Activated CD4-positive, alpha-beta memory T cell treated with anti-CD3 and anti-CD28 coated beads, Interleukin-2, amount 10 ng/mL, durations not matched to agents 7 days and 5 days (primary cell): ENCODE results near the gene APOM. TPM values are rescaled to one million over a fixed set of nuclear protein-coding genes. Genes with fewer than 3 reads are reported as not detected.

Source experiments
- CTCF ChIA-PET: fragments of 350-600 bp; sonication (Branson Sonifier 250); formaldehyde crosslinking; loops from one replicate; lab custom pipeline; 2021; ENCODE audit warnings: antibody characterized with exemption, inconsistent platforms; lab: Charles Lee
- POLR2A ChIA-PET: fragments of 350-600 bp; sonication (Branson Sonifier 250); formaldehyde crosslinking; loops from one replicate; lab custom pipeline; 2021; ENCODE audit warnings: antibody characterized with exemption; lab: Charles Lee
- DNase-seq: peaks from one replicate; pipeline ENCODE4 v3.0.0-alpha.2; 2020
- H3K27ac Mint-ChIP-seq: one replicate; pipeline ENCODE4 v1.8.0; 2021; ENCODE audit warnings: mild to moderate bottlenecking, mixed read lengths
- H3K27me3 Mint-ChIP-seq: one replicate; pipeline ENCODE4 v1.8.0; 2021; ENCODE audit warnings: mixed read lengths
- H3K36me3 Mint-ChIP-seq: one replicate; pipeline ENCODE4 v1.8.0; 2021; ENCODE audit warnings: low read depth, mixed read lengths
- H3K4me1 Mint-ChIP-seq: one replicate; pipeline ENCODE4 v1.8.0; 2021; ENCODE audit warnings: mixed read lengths
- H3K4me3 Mint-ChIP-seq: one replicate; pipeline ENCODE4 v1.8.0; 2021; ENCODE audit warnings: mild to moderate bottlenecking, mixed read lengths
- H3K9me3 Mint-ChIP-seq: one replicate; pipeline ENCODE4 v1.8.0; 2021; ENCODE audit warnings: mixed read lengths
- total RNA-seq, 2 experiments: library from RNA; stranded (reverse); gene quantifications; one replicate each; pipeline ENCODE4 v1.2.3, GENCODE V29; 2021

APOM gene
- total RNA-seq, 2 experiments from 2014 or later: 2.9 to 3.6 TPM

GRCh38 chr6:31691078-31691463 lies 35.4 kb downstream of the APOM start:
- ChIA-PET POLR2A (interaction anchor here (1.2 to 4.1 kb wide), 4 partner anchors 10 to 49 kb away, joined by 3 to 15 read pairs (median 4); partner anchors contain the start of genes ABHD16A, LY6G5C and MSH5), CTCF (interaction anchor here (0.7 to 1.6 kb wide), 2 partner anchors 10 to 46 kb away, joined by 4 to 7 read pairs; partner anchors contain the start of gene LY6G5C)
- no peak overlapping the region for H3K4me3 Mint-ChIP-seq
- H3K4me1 Mint-ChIP-seq: peaks cover 3% of the 10 kb centered on the region
- H3K27ac Mint-ChIP-seq: no peak overlapping the region
- no peak for DNase-seq
- no peaks in the 10 kb centered on the region for H3K9me3 Mint-ChIP-seq
- H3K36me3 Mint-ChIP-seq: peaks cover 50% of the 10 kb centered on the region
- H3K27me3 Mint-ChIP-seq: no peaks in the 10 kb centered on the region

GRCh38 chr6:31691564-31692108 lies 35.9 kb downstream of the APOM start:
- DNase-seq: no peak
- no peaks in the 10 kb centered on the region for H3K27me3 Mint-ChIP-seq
- H3K4me1 Mint-ChIP-seq: peaks cover 3% of the 10 kb centered on the region
- no peak overlapping the region for H3K27ac Mint-ChIP-seq
- CTCF ChIA-PET: no interaction called here
- no peak overlapping the region for H3K4me3 Mint-ChIP-seq
- H3K9me3 Mint-ChIP-seq: no peaks in the 10 kb centered on the region
- POLR2A ChIA-PET: interaction anchor here (1.1 to 4.1 kb wide), 5 partner anchors 10 to 87 kb away, joined by 3 to 15 read pairs (median 4); partner anchors contain the start of genes ABHD16A and MSH5
- H3K36me3 Mint-ChIP-seq: peaks cover 49% of the 10 kb centered on the region

- H3K4me3 Mint-ChIP-seq: no peak overlapping the region
- DNase-seq: no peak
- no peak overlapping the region for H3K27ac Mint-ChIP-seq
- H3K4me1 Mint-ChIP-seq: peaks cover 7% of the 10 kb centered on the region
- H3K36me3 Mint-ChIP-seq: peaks cover 55% of the 10 kb centered on the region
- H3K27me3 Mint-ChIP-seq: no peaks in the 10 kb centered on the region
- ChIA-PET CTCF (no interaction called here), POLR2A (interaction anchor here (1.1 to 4.1 kb wide), 4 partner anchors 10 to 86 kb away, joined by 3 to 15 read pairs (median 4); partner anchors contain the start of genes ABHD16A and MSH5)
- no peaks in the 10 kb centered on the region for H3K9me3 Mint-ChIP-seq
These were observed 36.7 kb downstream of the APOM start for GRCh38 chr6:31692353-31692752.

DNA sequence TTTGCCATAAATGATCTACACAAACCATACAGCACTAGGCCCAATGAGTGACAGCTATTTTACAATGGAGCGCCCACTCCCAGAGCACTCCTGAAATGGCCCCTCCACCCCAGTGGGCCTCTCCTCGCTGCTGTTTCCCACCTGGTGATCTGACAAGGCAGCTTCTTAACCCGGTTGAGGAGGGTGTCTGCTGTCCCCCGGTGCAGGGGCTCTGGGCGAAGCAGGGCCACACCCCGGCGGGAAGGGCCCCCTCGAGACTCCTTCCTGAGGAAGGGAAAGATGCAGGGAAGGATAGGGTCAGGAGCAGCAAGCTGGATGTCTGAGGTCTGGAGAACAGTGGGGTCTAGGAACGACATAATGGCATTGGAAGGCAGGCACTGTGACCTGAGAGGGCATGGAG lies 37.2 kb downstream of the APOM start:
- POLR2A ChIA-PET: interaction anchor here (1.3 to 4.1 kb wide), 2 partner anchors 10 to 11 kb away, joined by 3 to 15 read pairs; partner anchors contain the start of gene ABHD16A
- Mint-ChIP-seq H3K9me3 (no peaks in the 10 kb centered on the region), H3K4me1 (peaks cover 12% of the 10 kb centered on the region), H3K36me3 (peaks cover 54% of the 10 kb centered on the region), H3K27me3 (no peaks in the 10 kb centered on the region), H3K27ac (no peak overlapping the region), H3K4me3 (no peak overlapping the region)
- DNase-seq: no peak
- CTCF ChIA-PET: no interaction called here

DNA sequence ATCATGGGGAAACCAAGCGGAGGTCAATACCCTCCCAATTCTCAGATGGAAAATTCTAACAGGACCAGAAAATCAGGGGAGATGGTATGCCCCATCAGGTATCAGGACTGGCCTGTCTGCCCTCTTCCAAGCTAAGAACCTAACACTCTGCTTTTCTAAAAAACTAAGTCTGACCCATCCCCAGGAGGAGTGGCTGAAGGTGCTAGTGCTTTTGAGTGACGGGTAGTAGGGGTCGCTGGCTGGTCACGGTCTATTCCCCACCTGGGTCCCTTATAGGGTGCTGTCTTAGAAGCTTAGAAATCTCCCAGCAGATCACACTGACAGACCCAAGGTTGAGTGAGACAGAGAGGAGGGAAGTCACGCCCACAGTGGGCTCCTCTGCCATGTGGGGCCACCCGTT lies 37.8 kb downstream of the APOM start:
- CTCF ChIA-PET: interaction anchor here (0.9 kb wide), 1 partner anchor 12 kb away, joined by 3 read pairs; no protein-coding TSS in a partner anchor
- Mint-ChIP-seq H3K27me3 (no peaks in the 10 kb centered on the region), H3K36me3 (peaks cover 55% of the 10 kb centered on the region), H3K4me3 (no peak overlapping the region), H3K4me1 (peaks cover 15% of the 10 kb centered on the region), H3K9me3 (no peaks in the 10 kb centered on the region), H3K27ac (no peak overlapping the region)
- no peak for DNase-seq
- POLR2A ChIA-PET: interaction anchor here (1.9 kb wide), 2 partner anchors 15 to 45 kb away, joined by 4 to 8 read pairs; no protein-coding TSS in a partner anchor

DNA sequence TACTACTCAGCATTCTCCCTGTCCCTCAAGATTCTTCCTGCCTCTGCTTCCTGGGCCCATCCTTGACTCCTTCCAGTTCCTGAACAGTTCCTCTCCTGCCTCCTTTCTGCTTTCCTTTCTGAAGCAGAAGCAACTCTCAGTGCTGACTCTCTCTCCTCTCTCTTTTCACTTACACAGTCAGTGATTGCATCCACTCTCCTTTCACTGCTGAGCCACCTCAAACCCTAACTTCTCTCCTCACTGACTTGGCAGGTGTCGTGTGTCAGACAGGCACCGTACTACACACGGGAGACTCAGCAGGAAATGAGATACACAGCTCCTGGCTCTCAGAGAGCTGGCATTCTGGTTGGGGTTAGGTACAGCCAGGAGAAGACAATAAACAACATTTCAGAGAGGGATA lies 41.9 kb downstream of the APOM start:
- ChIA-PET POLR2A (interaction anchor here (0.5 kb wide), 1 partner anchor 189 kb away, joined by 3 read pairs; no protein-coding TSS in a partner anchor), CTCF (interaction anchor here (1.4 kb wide), 1 partner anchor 41 kb away, joined by 5 read pairs; no protein-coding TSS in a partner anchor)
- H3K4me3 Mint-ChIP-seq: no peak overlapping the region

GRCh38 chr6:31700740-31701401 lies 45.2 kb downstream of the APOM start:
- H3K27ac Mint-ChIP-seq: peak overlapping the region; percentile 12
- peaks cover 30% of the 10 kb centered on the region for H3K36me3 Mint-ChIP-seq
- H3K4me3 Mint-ChIP-seq: peak overlapping the region; percentile 98
- H3K9me3 Mint-ChIP-seq: no peaks in the 10 kb centered on the region
- no peaks in the 10 kb centered on the region for H3K27me3 Mint-ChIP-seq
- no peak for DNase-seq
- H3K4me1 Mint-ChIP-seq: peaks cover 43% of the 10 kb centered on the region
- POLR2A ChIA-PET: interaction anchor here (1.2 kb wide), 1 partner anchor 17 kb away, joined by 3 read pairs; no protein-coding TSS in a partner anchor
- CTCF ChIA-PET: interaction anchor here (0.8 kb wide), 1 partner anchor 69 kb away, joined by 3 read pairs; no protein-coding TSS in a partner anchor

More for the DNA sequence above, 41.9 kb downstream of the APOM start:
- no peaks in the 10 kb centered on the region for H3K27me3 Mint-ChIP-seq
- peaks cover 35% of the 10 kb centered on the region for H3K4me1 Mint-ChIP-seq
- DNase-seq: no peak
- H3K36me3 Mint-ChIP-seq: peaks cover 53% of the 10 kb centered on the region
- H3K27ac Mint-ChIP-seq: peak overlapping the region; percentile 22
- no peaks in the 10 kb centered on the region for H3K9me3 Mint-ChIP-seq

GRCh38 chr6:31701666-31702404 lies 46.1 kb downstream of the APOM start:
- H3K9me3 Mint-ChIP-seq: no peaks in the 10 kb centered on the region
- CTCF ChIA-PET: interaction anchor here (0.6 to 2.6 kb wide), 3 partner anchors 37 to 128 kb away, joined by 3 to 18 read pairs (median 4); partner anchors contain the start of gene MSH5
- peak overlapping the region; percentile 95 for H3K27ac Mint-ChIP-seq
- H3K4me1 Mint-ChIP-seq: peaks cover 42% of the 10 kb centered on the region
- H3K27me3 Mint-ChIP-seq: no peaks in the 10 kb centered on the region
- H3K36me3 Mint-ChIP-seq: peaks cover 25% of the 10 kb centered on the region
- no peak for DNase-seq
- peak overlapping the region; percentile 98 for H3K4me3 Mint-ChIP-seq
- POLR2A ChIA-PET: interaction anchor here (0.7 to 3.7 kb wide), 13 partner anchors 10 to 196 kb away, joined by 3 to 73 read pairs (median 7); partner anchors contain the start of genes BAG6, C6orf47, CLIC1 and CSNK2B

- Mint-ChIP-seq H3K27me3 (no peaks in the 10 kb centered on the region), H3K27ac (peak overlapping the region; percentile 95), H3K9me3 (no peaks in the 10 kb centered on the region), H3K4me1 (peaks cover 38% of the 10 kb centered on the region), H3K36me3 (peaks cover 19% of the 10 kb centered on the region), H3K4me3 (peak overlapping the region; percentile 98)
- ChIA-PET POLR2A (interaction anchor here (0.7 to 3.7 kb wide), 20 partner anchors 9 to 196 kb away, joined by 3 to 73 read pairs (median 4); partner anchors contain the start of genes BAG6, C6orf47, CLIC1 and CSNK2B), CTCF (interaction anchor here (0.6 to 2.6 kb wide), 4 partner anchors 36 to 128 kb away, joined by 3 to 18 read pairs (median 6); partner anchors contain the start of gene MSH5)
- DNase-seq: no peak
These were observed 46.7 kb downstream of the APOM start for GRCh38 chr6:31702405-31702818.

DNA sequence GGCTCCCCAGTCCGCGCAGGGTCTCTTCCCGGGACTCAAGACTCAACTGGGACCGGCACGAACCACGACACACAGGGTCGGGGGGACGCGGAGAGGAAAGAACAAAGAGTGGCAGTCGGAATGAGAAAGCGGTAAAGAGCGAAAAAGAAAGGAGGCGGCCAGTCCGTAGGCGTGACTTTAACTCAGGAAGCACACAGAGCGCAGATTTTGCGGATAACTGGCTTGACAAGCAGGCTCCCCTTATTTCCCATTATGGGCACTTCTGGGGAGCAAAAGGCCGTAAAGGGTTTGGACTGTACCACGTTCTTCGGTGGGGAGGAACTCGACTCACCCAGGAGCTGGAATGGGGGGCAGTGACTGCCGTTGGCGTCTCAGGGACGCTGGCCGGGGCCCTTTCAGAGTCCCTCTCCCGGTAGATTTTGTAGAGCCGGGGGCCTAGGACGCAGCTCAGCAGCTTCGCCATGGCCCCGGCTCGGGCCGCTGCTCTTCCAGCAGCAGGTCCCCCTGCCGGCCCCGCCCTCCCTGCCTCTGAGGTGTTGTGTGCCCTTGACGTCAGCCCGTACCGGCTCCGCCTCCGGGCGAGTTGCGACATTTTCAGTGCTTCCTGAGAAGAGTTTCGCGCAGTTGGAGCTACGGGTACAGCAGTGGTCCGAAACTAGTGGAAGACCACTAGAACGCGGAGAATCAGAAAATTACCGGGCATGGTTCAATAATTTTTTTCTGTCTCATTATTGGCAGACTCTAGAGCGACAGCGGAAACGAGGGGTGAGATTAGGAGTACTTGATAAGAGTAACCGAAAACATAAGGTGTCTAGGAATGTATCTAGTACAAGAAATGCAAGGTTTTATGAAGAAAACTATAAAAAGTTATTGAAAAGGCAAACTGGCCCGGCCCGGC lies 47.4 kb downstream of the APOM start, which contains the start of gene ABHD16A:
TSS of gene ABHD16A (minus strand) at position 506 of the 898 bp plus-strand sequence. CDS start at position 463, 43 bp downstream.
- DNase-seq: peak; percentile 98
- POLR2A ChIA-PET: interaction anchor here (0.7 to 3.7 kb wide), 25 partner anchors 8 to 195 kb away, joined by 3 to 73 read pairs (median 4); partner anchors contain the start of genes BAG6, C6orf47, CLIC1 and CSNK2B
- peak within 1 kb of the TSS; percentile 95 for H3K27ac Mint-ChIP-seq

DNA sequence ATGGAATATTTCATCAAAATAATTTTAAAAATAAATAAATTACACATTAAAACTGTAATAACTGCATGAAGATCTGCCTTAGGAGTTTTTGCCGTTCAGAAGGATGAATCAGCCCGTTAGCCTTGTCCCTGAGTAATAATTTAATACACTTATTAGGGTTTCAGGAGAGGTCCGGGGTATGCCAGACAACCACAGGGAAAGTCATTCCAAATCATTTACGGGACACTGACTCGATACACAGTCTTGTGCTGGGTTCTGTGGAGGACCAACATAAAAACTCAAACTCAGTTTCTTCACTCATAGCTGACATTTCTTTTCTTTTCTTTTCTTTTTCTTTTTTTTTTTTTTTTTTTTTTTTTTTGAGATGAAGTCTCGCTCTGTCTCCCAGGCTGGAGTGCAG lies 50.2 kb downstream of the APOM start:
- Mint-ChIP-seq H3K27ac (no peak overlapping the region), H3K36me3 (peaks cover 4% of the 10 kb centered on the region), H3K4me1 (peaks cover 29% of the 10 kb centered on the region), H3K4me3 (no peak overlapping the region), H3K27me3 (no peaks in the 10 kb centered on the region), H3K9me3 (no peaks in the 10 kb centered on the region)
- no peak for DNase-seq
- POLR2A ChIA-PET: no interaction called here
- CTCF ChIA-PET: interaction anchor here (1.4 kb wide), 1 partner anchor 32 kb away, joined by 3 read pairs; no protein-coding TSS in a partner anchor

More for the DNA sequence above, 47.4 kb downstream of the APOM start, which contains the start of gene ABHD16A:
- Mint-ChIP-seq H3K4me3 (peak within 1 kb of the TSS; percentile 98), H3K4me1 (peaks cover 32% of the 10 kb centered on the region), H3K27me3 (no peaks in the 10 kb centered on the region), H3K36me3 (peaks cover 14% of the 10 kb centered on the region), H3K9me3 (no peaks in the 10 kb centered on the region)
- CTCF ChIA-PET: interaction anchor here (0.6 to 2.6 kb wide), 11 partner anchors 9 to 249 kb away, joined by 3 to 18 read pairs (median 3); partner anchors contain the start of genes C6orf47, EHMT2 and MSH5
